HL-60 (cell line): ENCODE data around the gene ABHD11.
"Not testable (repeated sequence)": the region's sequence is repeated elsewhere in the genome, so short reads cannot be mapped to it uniquely, and the experiment has no call there.

Experiments
- DNase-seq, 2 experiments: peaks; one replicate each; pipeline ENCODE4 v3.0.0-alpha.2; 2010 to 2020; ENCODE audit warnings: low read depth in 1 of 2, low spot score in 1 of 2
- H3K27ac ChIP-seq: fragments of 250-450 bp; sonication (Bioruptor Pico); replicated peaks from 2 replicates; pipeline ENCODE4 v1.5.1; 2020; ENCODE audit warnings: mild to moderate bottlenecking, moderate library complexity
- H3K27me3 ChIP-seq: fragments of 250-450 bp; sonication (Bioruptor Pico); 2 replicates; pipeline ENCODE4 v1.5.1; 2021; ENCODE audit warnings: mild to moderate bottlenecking, moderate library complexity; ENCODE audit not compliant: insufficient read depth, poor library complexity, severe bottlenecking
- H3K4me3 ChIP-seq: replicated peaks from 2 replicates; pipeline ENCODE4 v1.5.1; 2011; ENCODE audit warnings: mild to moderate bottlenecking, control low read depth, low read length; ENCODE audit not compliant: insufficient read depth
- CTCF ChIP-seq: IDR thresholded peaks from one replicate; pipeline ENCODE4 v1.5.1; 2011; ENCODE audit warnings: low read length, control low read depth, inconsistent platforms; ENCODE audit not compliant: insufficient read depth
- GABPA ChIP-seq: IDR thresholded peaks from 2 replicates; pipeline ENCODE4 v1.6.1; 2012; ENCODE audit warnings: low read depth
- POLR2AphosphoS5 ChIP-seq: IDR thresholded peaks from 2 replicates; pipeline ENCODE4 v1.6.1; 2012; ENCODE audit warnings: low read depth
- REST ChIP-seq: IDR thresholded peaks from 2 replicates; pipeline ENCODE4 v1.6.1; 2012; ENCODE audit warnings: low read depth; ENCODE audit not compliant: insufficient replicate concordance
- SPI1 ChIP-seq: IDR thresholded peaks from 2 replicates; pipeline ENCODE4 v1.6.1; 2012; ENCODE audit warnings: low read depth, mild to moderate bottlenecking, borderline replicate concordance

ABHD11 gene

GRCh38 chr7:73723813-73724212, 14.8 kb downstream of the ABHD11 start:
- DNase-seq = no peak
- Histone ChIP-seq H3K4me3 (no peak overlapping the region), H3K27ac (no peak overlapping the region), H3K27me3 (peaks cover 5% of the 10 kb centered on the region)
- TF ChIP-seq SPI1 (no peak), GABPA (no peak), REST (no peak), POLR2AphosphoS5 (no peak), CTCF (no peak)

- no peaks in the 10 kb centered on the region for H3K27me3 ChIP-seq
- H3K4me3 ChIP-seq = no peak overlapping the region
- no peak for DNase-seq
- TF ChIP-seq SPI1 (no peak), GABPA (no peak), REST (no peak), POLR2AphosphoS5 (no peak), CTCF (no peak)
- no peak overlapping the region for H3K27ac ChIP-seq
Measured at GRCh38 chr7:73722785-73723184, 15.8 kb downstream of the ABHD11 start.

GRCh38 chr7:73722182-73722581, 16.4 kb downstream of the ABHD11 start:
- not testable (repeated sequence) for H3K27ac ChIP-seq, DNase-seq, H3K27me3 ChIP-seq

GRCh38 chr7:73721377-73721817, 17.2 kb downstream of the ABHD11 start:
- H3K4me3 ChIP-seq = no peak overlapping the region
- H3K27me3 ChIP-seq = no peaks in the 10 kb centered on the region
- DNase-seq = no peak
- no peak overlapping the region for H3K27ac ChIP-seq
- no peak for TF ChIP-seq GABPA
- no peak for TF ChIP-seq SPI1
- TF ChIP-seq REST = no peak
- no peak for TF ChIP-seq CTCF
- TF ChIP-seq POLR2AphosphoS5 = no peak

More at GRCh38 chr7:73722182-73722581, 16.4 kb downstream of the ABHD11 start:
- not testable (repeated sequence) for H3K4me3 ChIP-seq

GRCh38 chr7:73720443-73720842, 18.2 kb downstream of the ABHD11 start:
- H3K27ac ChIP-seq, DNase-seq, H3K27me3 ChIP-seq, H3K4me3 ChIP-seq: not testable (repeated sequence)
